Endothelial cell of coronary artery (primary cell): ENCODE measurements around the gene TRIM25. TPM values are rescaled to one million over a fixed set of nuclear protein-coding genes. Genes with fewer than 3 reads are reported as not detected.

Experiments used
- total RNA-seq: library from RNA; depleted of rRNA; stranded (reverse); fragments of >200 nt; gene quantifications from 2 replicates; pipeline ENCODE4 v1.2.3, GENCODE V29; 2014

TRIM25 gene, protein sequence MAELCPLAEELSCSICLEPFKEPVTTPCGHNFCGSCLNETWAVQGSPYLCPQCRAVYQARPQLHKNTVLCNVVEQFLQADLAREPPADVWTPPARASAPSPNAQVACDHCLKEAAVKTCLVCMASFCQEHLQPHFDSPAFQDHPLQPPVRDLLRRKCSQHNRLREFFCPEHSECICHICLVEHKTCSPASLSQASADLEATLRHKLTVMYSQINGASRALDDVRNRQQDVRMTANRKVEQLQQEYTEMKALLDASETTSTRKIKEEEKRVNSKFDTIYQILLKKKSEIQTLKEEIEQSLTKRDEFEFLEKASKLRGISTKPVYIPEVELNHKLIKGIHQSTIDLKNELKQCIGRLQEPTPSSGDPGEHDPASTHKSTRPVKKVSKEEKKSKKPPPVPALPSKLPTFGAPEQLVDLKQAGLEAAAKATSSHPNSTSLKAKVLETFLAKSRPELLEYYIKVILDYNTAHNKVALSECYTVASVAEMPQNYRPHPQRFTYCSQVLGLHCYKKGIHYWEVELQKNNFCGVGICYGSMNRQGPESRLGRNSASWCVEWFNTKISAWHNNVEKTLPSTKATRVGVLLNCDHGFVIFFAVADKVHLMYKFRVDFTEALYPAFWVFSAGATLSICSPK
- total RNA-seq: 23.3 and 24.3 TPM in 2 replicates

DNA sequence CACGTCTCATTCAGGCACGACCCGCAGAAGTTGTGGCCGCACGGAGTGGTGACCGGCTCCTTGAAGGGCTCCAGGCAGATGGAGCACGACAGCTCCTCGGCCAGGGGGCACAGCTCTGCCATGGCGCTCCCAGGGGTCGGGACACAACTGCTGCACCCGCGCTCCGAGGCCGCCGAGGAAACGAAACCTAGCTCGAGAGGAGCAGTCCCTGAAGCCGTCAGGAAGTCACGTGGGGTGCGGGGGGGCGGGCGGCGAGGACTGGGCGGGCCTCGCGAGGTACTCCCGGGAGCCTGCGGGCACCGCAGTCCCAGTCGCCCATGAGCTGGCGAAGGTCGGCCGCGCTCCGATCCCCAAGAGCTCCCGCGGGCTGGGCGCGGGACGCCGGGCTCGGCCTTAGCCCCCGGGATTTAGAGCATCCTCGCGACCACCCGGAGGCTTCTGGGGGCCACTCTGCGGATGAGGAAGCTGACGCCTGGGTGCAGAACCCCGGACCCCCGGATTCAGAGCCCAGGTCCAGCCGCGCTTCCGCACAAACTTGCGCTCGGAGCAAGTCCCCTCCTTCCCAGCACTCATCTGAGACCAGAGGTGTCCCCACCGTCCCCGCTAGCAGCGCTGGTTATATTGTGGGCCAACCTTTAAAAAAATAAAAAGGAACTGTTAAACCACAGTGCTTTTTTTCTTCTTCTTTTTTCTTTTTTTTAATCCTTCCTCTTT is at the start of gene TRIM25:
TRIM25 (minus strand) TSS at position 183 of the 714 bp plus-strand sequence; CDS start at position 122, 61 bp downstream.

DNA sequence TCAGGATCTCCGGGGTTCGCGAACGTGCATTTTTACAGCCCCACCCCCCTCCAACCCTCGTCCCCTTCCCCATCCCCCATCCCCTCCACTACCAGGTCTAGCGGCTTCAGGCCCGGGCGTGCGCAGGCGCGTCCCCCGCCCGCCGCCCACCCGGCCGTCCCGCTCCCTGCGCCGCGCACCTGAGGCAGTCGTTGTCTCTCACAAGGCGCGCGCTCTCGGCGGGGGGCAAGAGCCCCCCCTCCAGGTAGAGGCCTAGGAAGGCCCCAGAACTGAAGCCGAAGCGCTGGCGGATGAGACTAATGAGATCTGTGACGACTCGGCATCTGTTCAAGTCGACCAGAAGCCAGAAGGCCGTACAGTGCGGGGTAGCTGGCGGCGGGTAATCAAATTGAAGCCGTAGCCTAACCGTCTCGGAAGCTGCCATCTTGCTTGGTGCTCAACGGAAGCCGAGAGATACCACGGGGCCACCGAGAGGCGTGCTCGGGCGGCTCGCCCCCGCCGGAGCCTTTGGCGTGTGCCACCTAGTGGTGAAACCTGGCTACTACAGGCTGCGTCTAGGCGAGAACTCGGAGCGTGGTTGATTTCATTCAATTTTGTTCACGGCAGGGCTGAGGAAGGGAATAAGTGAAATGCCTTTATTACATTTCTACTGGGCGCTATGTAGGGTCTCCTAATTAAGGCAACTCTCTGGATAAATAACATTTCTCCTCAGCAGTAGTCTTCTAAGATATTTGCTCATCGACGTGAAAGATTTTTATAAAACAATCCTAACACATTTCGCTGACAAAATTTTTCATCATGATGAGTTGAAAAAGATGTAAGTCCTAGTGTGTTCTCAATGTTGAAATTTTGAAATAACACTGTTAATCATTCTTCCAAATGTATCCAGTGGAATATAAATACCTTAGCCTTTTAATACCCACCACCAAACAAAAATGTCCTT is 47.0 kb upstream of the TRIM25 start, which contains the start of gene COIL:
COIL (minus strand) TSS at position 455 of the 943 bp plus-strand sequence; CDS start at position 424, 31 bp downstream.

Other genes with a start within 250 kb of the TRIM25 start
- 1.0 and 1.2 TPM in 2 replicates for gene C17orf67, start 80.1 kb downstream of the TRIM25 start, total RNA-seq
- gene DGKE, start 79.9 kb downstream of the TRIM25 start, total RNA-seq: 8.2 and 11.8 TPM in 2 replicates
- gene COIL, start 47.0 kb upstream of the TRIM25 start, total RNA-seq: 14.8 and 15.5 TPM in 2 replicates
- gene SCPEP1, start 64.1 kb upstream of the TRIM25 start, total RNA-seq: 23.8 and 36.2 TPM in 2 replicates
- gene AKAP1, start 171.2 kb upstream of the TRIM25 start, total RNA-seq: 24.0 and 27.3 TPM in 2 replicates